Panc1 (cell line): ENCODE results near the gene ERICH6B.

Experiments used
- CTCF ChIP-seq: fragments of 450-650 bp; IDR thresholded peaks from 2 replicates; pipeline ENCODE4 v1.5.1; 2017; ENCODE audit warnings: mild to moderate bottlenecking
- POLR2AphosphoS5 ChIP-seq: IDR thresholded peaks from 2 replicates; pipeline ENCODE4 v1.6.1; 2012; ENCODE audit warnings: mild to moderate bottlenecking, low read depth, low read length, moderate library complexity
- REST ChIP-seq, 2 experiments: IDR thresholded peaks; 2 replicates each; pipeline ENCODE4 v1.6.1; 2011 to 2012; ENCODE audit warnings: low read depth in 2 of 2, control low read depth in 1 of 2, low read length in 1 of 2, mild to moderate bottlenecking in 1 of 2, moderate library complexity in 1 of 2; ENCODE audit not compliant: insufficient read depth in 1 of 2
- TCF7L2 ChIP-seq: IDR thresholded peaks from 2 replicates; pipeline ENCODE4 v1.6.1; 2011; ENCODE audit warnings: mild to moderate bottlenecking, low read depth, low read length, inconsistent platforms

DNA sequence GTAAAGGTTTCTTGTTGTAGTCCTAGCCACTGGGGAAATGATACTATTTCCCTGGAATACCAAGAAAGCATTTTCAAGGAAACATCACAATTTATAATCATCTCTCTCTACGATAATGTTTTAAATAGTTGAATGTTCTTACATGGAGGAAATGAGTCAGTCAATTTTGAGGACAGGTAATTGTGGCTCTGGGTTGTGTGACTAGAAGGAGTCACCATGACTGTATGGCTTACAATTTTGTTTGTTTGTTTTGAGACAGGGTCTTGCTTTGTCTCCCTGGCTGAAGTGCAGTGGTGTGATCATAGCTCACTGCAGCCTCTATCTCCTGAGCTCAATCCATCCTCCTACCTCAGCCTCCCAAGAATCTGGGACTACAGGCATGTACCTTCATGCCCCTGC lies 103.4 kb downstream of the ERICH6B start:
- TF ChIP-seq CTCF = no peak
- TF ChIP-seq REST (IDR thresholded peaks at IDR 0.05; ENCODE audit: insufficient read depth in 1 of 2, low read depth in 2 of 2, low read length in 1 of 2) = no peak
- no peak for TF ChIP-seq TCF7L2
- no peak for TF ChIP-seq POLR2AphosphoS5
